ENCODE results near the gene RMDN2. TPM values are rescaled to one million over a fixed set of nuclear protein-coding genes. Genes with fewer than 3 reads are reported as not detected.

RMDN2 gene
- total RNA-seq, 1 donor from 2014 or later, result 5.1 TPM

GRCh38 chr2:37882036-37882435 lies 43.1 kb upstream of the RMDN2 start:
- H3K9me3 Mint-ChIP-seq (ENCODE audit: unreplicated experiment), result peaks cover 3% of the 10 kb centered on the region
- H3K27ac Mint-ChIP-seq (ENCODE audit: unreplicated experiment), result no peak overlapping the region
- no peaks in the 10 kb centered on the region for H3K27me3 ChIP-seq (ENCODE audit: insufficient read depth, low read length)
- FAIRE-seq (no peak), DNase-seq (ENCODE audit: low read depth) (no peak)
- TF ChIP-seq CTCF (IDR thresholded peaks at IDR 0.05; ENCODE audit: insufficient read depth, low read depth, low read length) (no peak), EZH2 (IDR thresholded peaks at IDR 0.05; ENCODE audit: insufficient read depth, low read length) (no peak)
- no peak overlapping the region for H3K9ac ChIP-seq (ENCODE audit: low read length)
- H3K4me1 ChIP-seq (ENCODE audit: insufficient read depth, low read length), result no peaks in the 10 kb centered on the region
- no peaks in the 10 kb centered on the region for H3K79me2 ChIP-seq (ENCODE audit: insufficient read depth, low read length)
- H2AFZ ChIP-seq (ENCODE audit: low read depth, low read length), result no peak overlapping the region
- H3K27ac ChIP-seq (ENCODE audit: low read depth, low read length), result no peak overlapping the region
- H3K4me3 ChIP-seq (ENCODE audit: insufficient read depth, low read depth, low read length), result no peak overlapping the region
- H4K20me1 ChIP-seq (ENCODE audit: insufficient read depth, low read length), result no peaks in the 10 kb centered on the region
- H3K4me2 ChIP-seq (ENCODE audit: low read length), result no peak overlapping the region
- no peaks in the 10 kb centered on the region for H3K36me3 Mint-ChIP-seq (ENCODE audit: low read depth, unreplicated experiment)
- no peaks in the 10 kb centered on the region for H3K36me3 ChIP-seq (ENCODE audit: insufficient read depth, low read length)
- H3K9me3 ChIP-seq (ENCODE audit: insufficient read depth, low read depth, low read length), result no peaks in the 10 kb centered on the region
- no peak overlapping the region for H3K4me3 Mint-ChIP-seq (ENCODE audit: unreplicated experiment)
- peaks cover 8% of the 10 kb centered on the region for H3K4me1 Mint-ChIP-seq (ENCODE audit: low read depth, unreplicated experiment)
- H3K27me3 Mint-ChIP-seq (ENCODE audit: low read depth, unreplicated experiment), result peaks cover 8% of the 10 kb centered on the region

GRCh38 chr2:37883518-37883917 lies 41.6 kb upstream of the RMDN2 start:
- H3K79me2 ChIP-seq (ENCODE audit: insufficient read depth, low read length), result no peaks in the 10 kb centered on the region
- TF ChIP-seq EZH2 (IDR thresholded peaks at IDR 0.05; ENCODE audit: insufficient read depth, low read length), result no peak
- TF ChIP-seq CTCF (IDR thresholded peaks at IDR 0.05; ENCODE audit: insufficient read depth, low read depth, low read length), result no peak
- no peak overlapping the region for H3K4me2 ChIP-seq (ENCODE audit: low read length)
- no peak overlapping the region for H3K4me3 Mint-ChIP-seq (ENCODE audit: unreplicated experiment)
- H4K20me1 ChIP-seq (ENCODE audit: insufficient read depth, low read length), result no peaks in the 10 kb centered on the region
- no peaks in the 10 kb centered on the region for H3K4me1 ChIP-seq (ENCODE audit: insufficient read depth, low read length)
- peaks cover 12% of the 10 kb centered on the region for H3K27me3 Mint-ChIP-seq (ENCODE audit: low read depth, unreplicated experiment)
- no peaks in the 10 kb centered on the region for H3K36me3 ChIP-seq (ENCODE audit: insufficient read depth, low read length)
- FAIRE-seq, result no peak
- H3K4me3 ChIP-seq (ENCODE audit: insufficient read depth, low read depth, low read length), result no peak overlapping the region
- H3K27ac Mint-ChIP-seq (ENCODE audit: unreplicated experiment), result no peak overlapping the region
- H3K27me3 ChIP-seq (ENCODE audit: insufficient read depth, low read length), result no peaks in the 10 kb centered on the region
- no peak overlapping the region for H2AFZ ChIP-seq (ENCODE audit: low read depth, low read length)
- no peak overlapping the region for H3K27ac ChIP-seq (ENCODE audit: low read depth, low read length)
- no peak overlapping the region for H3K9ac ChIP-seq (ENCODE audit: low read length)
- H3K4me1 Mint-ChIP-seq (ENCODE audit: low read depth, unreplicated experiment), result peaks cover 8% of the 10 kb centered on the region
- DNase-seq (ENCODE audit: low read depth), result no peak
- no peaks in the 10 kb centered on the region for H3K9me3 ChIP-seq (ENCODE audit: insufficient read depth, low read depth, low read length)
- no peaks in the 10 kb centered on the region for H3K36me3 Mint-ChIP-seq (ENCODE audit: low read depth, unreplicated experiment)
- H3K9me3 Mint-ChIP-seq (ENCODE audit: unreplicated experiment), result peaks cover 3% of the 10 kb centered on the region

- TF ChIP-seq EZH2 (IDR thresholded peaks at IDR 0.05; ENCODE audit: insufficient read depth, low read length) (no peak), CTCF (IDR thresholded peaks at IDR 0.05; ENCODE audit: insufficient read depth, low read depth, low read length) (no peak)
- no peaks in the 10 kb centered on the region for H3K36me3 Mint-ChIP-seq (ENCODE audit: low read depth, unreplicated experiment)
- Histone ChIP-seq H3K36me3 (ENCODE audit: insufficient read depth, low read length) (no peaks in the 10 kb centered on the region), H3K79me2 (ENCODE audit: insufficient read depth, low read length) (no peaks in the 10 kb centered on the region), H3K9me3 (ENCODE audit: insufficient read depth, low read depth, low read length) (no peaks in the 10 kb centered on the region), H3K4me3 (ENCODE audit: insufficient read depth, low read depth, low read length) (no peak overlapping the region), H3K4me2 (ENCODE audit: low read length) (no peak overlapping the region), H3K27ac (ENCODE audit: low read depth, low read length) (no peak overlapping the region), H3K4me1 (ENCODE audit: insufficient read depth, low read length) (no peaks in the 10 kb centered on the region), H3K9ac (ENCODE audit: low read length) (no peak overlapping the region), H4K20me1 (ENCODE audit: insufficient read depth, low read length) (no peaks in the 10 kb centered on the region), H3K27me3 (ENCODE audit: insufficient read depth, low read length) (no peaks in the 10 kb centered on the region), H2AFZ (ENCODE audit: low read depth, low read length) (no peak overlapping the region)
- no peak for FAIRE-seq
- no peak for DNase-seq (ENCODE audit: low read depth)
- no peak overlapping the region for H3K4me3 Mint-ChIP-seq (ENCODE audit: unreplicated experiment)
- H3K9me3 Mint-ChIP-seq (ENCODE audit: unreplicated experiment), result peaks cover 3% of the 10 kb centered on the region
- H3K27me3 Mint-ChIP-seq (ENCODE audit: low read depth, unreplicated experiment), result peaks cover 12% of the 10 kb centered on the region
- H3K4me1 Mint-ChIP-seq (ENCODE audit: low read depth, unreplicated experiment), result peaks cover 8% of the 10 kb centered on the region
- H3K27ac Mint-ChIP-seq (ENCODE audit: unreplicated experiment), result no peak overlapping the region
Observed at GRCh38 chr2:37885329-37885993, 39.6 kb upstream of the RMDN2 start.

Data from astrocyte (in vitro differentiated cells and primary cell).